Caki2 (cell line): ENCODE data around the gene TROAP. TPM values are rescaled to one million over a fixed set of nuclear protein-coding genes. Genes with fewer than 3 reads are reported as not detected.
"Not testable (repeated sequence)": the region's sequence is repeated elsewhere in the genome, so short reads cannot be mapped to it uniquely, and the experiment has no call there.

Experiments
- DNase-seq: peaks from one replicate; pipeline ENCODE4 v3.0.0-alpha.2; 2015; ENCODE audit warnings: low read depth
- in situ Hi-C: cut with HindIII; loops from 2 replicates; pipeline ENCODE4 v1.10.0; 2016; ENCODE audit warnings: low sequenced_read_pairs, low pct_unique_long_range_greater_than_20kb, mixed read lengths
- total RNA-seq: library from RNA; depleted of rRNA; stranded (reverse); fragments of >200 nt; shearing (Covaris generic); gene quantifications from 2 replicates; pipeline ENCODE4 v1.2.3, GENCODE V29; 2014; ENCODE audit warnings: low replicate concordance

Gene TROAP
- total RNA-seq, 1 experiment from 2014 or later, result 41.5 TPM

DNA sequence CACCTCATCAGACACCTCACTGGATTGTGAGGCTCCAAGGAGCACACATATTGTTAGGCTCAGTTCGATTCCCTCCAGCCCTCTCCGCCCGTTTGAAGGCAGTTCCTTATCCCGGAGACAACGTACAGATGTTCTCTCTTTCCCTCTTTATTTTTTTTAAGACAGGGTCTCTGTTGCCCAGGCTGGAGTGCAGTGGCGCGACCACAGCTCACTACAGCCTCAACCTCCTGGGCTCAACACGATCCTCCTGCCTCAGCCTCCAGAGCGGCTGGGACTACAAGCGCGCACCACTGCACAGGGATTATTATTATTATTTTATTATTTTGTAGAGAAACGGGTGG is 718 bp upstream of the TROAP start:
- no peak for DNase-seq
- in situ Hi-C loops, result no loop called here

DNA sequence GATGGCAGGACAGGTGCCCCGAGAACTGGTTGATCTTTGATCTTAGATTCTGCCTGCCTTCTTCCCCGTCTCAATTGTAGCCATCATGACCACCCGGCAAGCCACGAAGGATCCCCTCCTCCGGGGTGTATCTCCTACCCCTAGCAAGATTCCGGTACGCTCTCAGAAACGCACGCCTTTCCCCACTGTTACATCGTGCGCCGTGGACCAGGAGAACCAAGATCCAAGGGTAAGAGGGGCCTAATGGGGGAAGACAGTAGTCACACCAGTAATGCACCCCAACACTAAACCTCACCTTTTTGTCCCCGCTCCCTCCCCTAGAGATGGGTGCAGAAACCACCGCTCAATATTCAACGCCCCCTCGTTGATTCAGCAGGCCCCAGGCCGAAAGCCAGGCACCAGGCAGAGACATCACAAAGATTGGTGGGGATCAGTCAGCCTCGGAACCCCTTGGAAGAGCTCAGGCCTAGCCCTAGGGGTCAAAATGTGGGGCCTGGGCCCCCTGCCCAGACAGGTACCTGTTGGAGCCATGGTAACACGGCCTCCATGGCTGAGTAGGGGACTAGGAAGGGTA is 556 bp downstream of the TROAP start:
- no peak for DNase-seq
- in situ Hi-C loops, result no loop called here

DNA sequence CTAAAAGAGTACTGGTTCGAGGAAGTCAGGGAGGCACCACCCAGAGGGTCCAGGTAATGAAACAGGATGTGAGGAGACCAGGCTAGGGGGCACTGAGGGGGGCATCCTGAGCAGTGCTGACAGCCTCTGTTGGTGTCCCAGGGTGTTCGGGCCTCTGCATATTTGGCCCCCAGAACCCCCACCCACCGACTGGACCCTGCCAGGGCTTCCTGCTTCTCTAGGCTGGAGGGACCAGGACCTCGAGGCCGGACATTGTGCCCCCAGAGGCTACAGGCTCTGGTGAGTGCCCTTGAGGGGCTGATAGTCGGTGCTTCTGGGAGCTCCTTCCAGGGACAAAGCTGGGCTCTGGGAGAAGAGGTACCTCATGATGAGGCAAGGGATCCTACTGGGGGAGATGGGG is 2.6 kb downstream of the TROAP start:
- in situ Hi-C loops, result no loop called here
- no peak for DNase-seq

DNA sequence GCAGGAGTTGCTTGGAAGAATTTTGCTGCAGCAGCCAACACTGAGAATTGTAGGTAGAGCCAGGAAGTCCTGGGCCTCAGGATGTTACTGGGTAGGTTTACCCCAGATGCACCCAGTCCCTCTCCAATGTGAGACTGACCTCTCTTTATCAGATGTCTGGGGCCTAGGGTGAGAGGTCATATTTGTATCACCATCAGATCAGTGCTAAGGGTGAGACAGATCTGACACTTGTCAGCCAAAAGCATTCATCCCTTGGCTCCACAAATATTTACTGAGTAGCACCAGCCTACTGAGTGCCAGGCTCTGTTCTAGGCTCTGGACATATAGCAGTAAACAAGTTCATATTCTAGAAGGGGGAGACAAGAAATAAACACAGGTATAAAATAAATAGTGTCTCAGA is 4.3 kb downstream of the TROAP start:
- DNase-seq, result no peak
- in situ Hi-C loops, result no loop called here

DNA sequence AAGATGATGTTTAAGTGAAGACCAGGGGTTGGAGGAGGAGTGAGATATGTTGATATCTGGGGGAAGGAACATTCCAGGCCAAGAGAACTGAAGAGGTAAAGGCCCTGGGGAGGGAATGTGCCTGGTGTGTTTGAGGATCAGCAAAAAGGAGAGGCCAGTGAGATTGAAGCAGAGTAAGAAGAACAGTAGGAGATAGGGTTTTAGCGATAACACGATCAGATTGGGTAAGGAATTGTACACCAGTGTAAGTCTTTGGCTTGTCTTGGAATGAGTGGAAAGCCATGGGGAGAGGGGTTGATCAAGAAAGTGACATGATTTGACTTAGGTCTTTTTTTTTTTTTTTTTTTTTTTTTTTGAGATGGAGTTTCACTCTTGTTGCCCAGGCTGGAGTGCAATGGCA is 4.8 kb downstream of the TROAP start:
- in situ Hi-C loops, result no loop called here
- no peak for DNase-seq

DNA sequence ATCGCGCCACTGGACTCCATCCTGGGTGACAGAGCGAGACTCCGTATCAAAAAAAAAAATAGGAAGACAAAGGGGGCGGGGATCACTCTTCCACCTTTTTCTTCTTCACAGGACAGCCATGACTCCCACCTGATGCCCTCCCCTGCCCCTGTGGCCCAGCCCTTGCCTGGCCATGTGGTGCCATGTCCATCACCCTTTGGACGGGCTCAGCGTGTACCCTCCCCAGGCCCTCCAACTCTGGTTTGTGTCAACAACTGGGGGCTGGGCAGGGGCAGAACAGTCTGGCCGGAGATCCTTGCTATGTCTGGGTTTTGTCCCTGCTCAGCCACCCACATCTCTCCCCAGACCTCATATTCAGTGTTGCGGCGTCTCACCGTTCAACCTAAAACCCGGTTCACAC is 5.8 kb downstream of the TROAP start:
- in situ Hi-C loops, result no loop called here
- no peak for DNase-seq

DNA sequence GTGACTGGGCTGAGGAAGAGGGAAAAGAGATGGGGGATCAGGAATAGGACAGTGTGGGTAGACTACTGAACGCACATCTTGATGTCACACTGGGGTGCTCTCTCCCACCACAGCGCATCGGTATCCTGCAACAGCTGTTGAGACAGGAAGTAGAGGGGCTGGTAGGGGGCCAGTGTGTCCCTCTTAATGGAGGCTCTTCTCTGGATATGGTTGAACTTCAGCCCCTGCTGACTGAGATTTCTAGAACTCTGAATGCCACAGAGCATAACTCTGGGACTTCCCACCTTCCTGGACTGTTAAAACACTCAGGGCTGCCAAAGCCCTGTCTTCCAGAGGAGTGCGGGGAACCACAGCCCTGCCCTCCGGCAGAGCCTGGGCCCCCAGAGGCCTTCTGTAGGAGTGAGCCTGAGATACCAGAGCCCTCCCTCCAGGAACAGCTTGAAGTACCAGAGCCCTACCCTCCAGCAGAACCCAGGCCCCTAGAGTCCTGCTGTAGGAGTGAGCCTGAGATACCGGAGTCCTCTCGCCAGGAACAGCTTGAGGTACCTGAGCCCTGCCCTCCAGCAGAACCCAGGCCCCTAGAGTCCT is 7.1 kb downstream of the TROAP start:
- no peak for DNase-seq
- in situ Hi-C loops, result no loop called here

DNA sequence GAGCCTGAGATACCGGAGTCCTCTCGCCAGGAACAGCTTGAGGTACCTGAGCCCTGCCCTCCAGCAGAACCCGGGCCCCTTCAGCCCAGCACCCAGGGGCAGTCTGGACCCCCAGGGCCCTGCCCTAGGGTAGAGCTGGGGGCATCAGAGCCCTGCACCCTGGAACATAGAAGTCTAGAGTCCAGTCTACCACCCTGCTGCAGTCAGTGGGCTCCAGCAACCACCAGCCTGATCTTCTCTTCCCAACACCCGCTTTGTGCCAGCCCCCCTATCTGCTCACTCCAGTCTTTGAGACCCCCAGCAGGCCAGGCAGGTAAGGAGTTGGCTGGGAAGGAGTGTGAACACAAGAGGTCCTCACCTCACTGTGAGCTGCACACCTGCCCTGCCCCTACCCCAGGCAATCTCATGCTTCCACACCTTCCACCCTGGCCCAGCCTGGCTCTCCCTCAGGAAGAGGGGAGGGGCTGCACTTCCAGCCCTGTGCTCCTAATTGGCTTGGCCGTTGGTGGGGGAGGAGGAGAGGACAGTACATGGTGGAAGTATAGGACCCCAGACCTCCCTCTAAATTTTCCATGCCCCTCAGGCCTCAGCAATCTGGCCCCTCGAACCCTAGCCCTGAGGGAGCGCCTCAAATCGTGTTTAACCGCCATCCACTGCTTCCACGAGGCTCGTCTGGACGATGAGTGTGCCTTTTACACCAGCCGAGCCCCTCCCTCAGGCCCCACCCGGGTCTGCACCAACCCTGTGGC is 7.8 kb downstream of the TROAP start:
- DNase-seq, result no peak
- in situ Hi-C loops, result no loop called here

DNA sequence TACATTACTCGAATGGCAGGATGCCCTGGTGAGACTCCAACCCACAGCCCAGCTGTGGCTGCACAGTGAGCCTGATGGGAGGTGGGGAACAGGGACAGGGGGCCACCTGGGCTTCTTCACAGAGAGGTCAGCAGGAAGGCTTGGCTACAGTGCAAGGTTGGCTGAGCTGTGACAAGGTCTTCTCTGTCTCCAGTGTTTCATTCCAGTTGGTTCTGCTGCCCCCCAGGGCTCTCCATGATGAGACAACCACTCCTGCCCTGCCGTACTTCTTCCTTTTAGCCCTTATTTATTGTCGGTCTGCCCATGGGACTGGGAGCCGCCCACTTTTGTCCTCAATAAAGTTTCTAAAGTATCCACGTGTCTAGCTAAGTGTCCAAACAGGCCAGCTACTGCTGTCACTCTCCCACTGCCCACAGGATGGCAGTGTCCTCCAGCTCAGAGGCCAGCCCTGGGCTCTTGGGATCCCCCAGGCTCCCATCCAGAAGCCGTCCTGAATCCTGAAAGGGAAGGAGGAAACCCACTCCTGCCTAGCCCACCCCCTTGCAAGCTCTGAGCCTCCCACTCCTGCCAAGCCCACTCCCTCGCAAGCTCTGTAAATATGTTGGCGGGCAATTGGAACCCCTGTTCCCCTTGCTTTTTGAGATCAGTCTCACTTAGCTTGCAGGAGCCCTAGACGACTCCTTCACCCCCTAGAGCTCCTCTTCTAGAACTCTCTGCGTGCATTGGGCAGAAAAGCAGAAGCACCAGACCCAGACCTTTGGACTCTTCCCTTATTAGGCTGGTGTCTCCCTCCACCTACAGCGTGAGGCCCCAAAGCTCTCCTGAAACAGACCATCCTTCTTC is 8.5 kb downstream of the TROAP start:
- peak; percentile 74 for DNase-seq
- in situ Hi-C loops, result no loop called here

DNA sequence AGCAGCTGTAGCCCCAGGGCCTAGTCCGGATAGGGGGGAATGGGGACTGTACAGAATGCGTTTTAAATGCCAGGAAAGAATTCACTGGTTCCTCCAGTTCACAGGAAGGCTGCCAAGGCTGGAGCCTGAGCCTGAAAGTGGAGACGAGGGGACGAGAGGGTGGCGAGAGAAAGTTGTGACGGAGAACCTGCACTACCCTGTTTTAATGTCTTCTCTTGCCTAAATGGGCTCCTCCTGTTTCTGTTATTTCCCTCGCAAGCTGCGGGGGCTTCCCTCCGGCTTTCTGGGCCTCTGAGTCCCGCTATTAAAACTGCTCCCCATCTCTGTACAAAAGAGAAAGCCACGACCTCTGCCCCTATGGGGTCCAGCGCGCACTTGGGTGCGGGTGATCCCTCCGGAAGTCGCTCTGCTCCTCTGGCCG is 9.4 kb downstream of the TROAP start:
- in situ Hi-C loops, result no loop called here
- no peak for DNase-seq

DNA sequence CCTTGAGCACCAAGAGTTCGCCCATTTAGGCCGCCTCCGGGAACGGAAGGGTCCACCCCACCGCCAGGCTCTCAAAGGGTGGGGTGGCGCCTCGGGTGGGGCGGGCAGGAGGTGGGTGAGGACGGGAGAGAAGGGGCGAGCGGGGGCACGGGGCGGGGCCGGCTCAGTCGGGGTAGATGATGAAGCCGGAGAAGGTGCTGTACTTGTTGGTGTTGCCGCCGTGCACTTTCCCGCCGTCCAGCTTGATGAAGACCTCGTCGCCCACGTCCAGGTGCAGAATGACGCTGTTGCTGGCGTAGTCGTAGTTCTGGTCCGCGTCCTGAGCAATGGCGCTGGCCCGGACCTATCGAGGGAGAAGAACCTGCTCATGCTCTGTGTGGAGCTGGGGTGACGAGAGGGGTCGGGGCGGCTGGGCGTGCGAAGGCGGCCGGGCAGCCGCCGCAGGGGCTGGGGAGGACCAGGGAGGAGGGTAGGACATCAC is 9.9 kb downstream of the TROAP start:
- in situ Hi-C loops, result no loop called here
- DNase-seq, result no peak

DNA sequence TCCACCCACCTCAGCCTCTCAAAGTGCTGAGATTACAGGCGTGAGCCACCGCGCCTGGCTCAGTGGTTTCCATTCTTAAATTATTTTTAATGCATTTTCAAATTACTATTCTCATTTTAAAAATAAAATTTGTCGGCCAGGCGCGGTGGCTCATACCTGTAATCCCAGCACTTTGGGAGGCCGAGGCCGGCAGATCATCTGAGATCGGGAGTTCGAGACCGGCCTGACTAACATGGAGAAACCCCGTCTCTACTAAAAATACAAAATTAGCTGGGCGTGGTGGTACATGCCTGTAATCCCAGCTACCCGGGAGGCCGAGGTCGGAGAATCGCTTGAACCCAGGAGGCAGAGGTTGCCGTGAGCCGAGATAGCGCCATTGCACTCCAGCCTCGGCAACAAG is 10.7 kb downstream of the TROAP start:
- DNase-seq, in situ Hi-C loops: not testable (repeated sequence)

DNA sequence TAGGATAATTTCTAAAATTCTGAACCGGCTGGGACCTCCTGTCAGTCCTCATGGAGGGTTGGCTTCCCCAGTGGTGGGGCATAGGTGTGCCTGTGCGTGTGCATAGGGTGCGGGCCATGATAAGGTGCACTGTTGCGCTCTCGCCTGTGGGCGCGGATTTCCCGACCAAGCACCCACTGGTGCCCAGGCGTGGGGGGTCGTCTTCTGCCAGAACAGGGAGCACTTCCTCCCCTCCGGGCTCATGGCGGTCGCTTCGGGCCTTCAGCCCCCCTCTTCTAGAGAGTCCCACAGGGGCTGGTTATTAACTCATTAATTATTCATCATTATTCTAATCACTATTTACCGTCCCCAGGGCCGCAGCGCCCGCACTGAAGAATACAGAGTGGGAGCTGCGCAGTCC is 11.2 kb downstream of the TROAP start:
- in situ Hi-C loops, result no loop called here
- no peak for DNase-seq

DNA sequence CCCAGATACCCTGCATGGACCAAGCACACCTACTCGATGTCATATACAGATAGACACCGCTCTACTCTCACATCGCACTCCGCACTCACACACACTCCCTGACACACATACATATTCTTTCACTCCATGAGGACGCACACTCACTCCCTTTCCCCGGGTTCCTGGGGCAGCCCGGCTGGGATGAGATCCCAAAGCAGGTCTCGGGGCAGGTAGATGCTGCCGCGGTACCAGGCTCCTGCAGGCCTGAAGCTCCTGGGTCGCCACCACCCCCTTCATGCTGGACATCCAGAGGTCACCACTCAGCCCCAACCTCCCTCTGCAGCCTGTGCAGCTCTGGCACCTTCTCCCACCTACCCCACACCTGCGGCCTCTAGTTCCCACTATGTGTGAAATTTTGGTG is 11.6 kb downstream of the TROAP start:
- in situ Hi-C loops, result no loop called here
- DNase-seq, result no peak

DNA sequence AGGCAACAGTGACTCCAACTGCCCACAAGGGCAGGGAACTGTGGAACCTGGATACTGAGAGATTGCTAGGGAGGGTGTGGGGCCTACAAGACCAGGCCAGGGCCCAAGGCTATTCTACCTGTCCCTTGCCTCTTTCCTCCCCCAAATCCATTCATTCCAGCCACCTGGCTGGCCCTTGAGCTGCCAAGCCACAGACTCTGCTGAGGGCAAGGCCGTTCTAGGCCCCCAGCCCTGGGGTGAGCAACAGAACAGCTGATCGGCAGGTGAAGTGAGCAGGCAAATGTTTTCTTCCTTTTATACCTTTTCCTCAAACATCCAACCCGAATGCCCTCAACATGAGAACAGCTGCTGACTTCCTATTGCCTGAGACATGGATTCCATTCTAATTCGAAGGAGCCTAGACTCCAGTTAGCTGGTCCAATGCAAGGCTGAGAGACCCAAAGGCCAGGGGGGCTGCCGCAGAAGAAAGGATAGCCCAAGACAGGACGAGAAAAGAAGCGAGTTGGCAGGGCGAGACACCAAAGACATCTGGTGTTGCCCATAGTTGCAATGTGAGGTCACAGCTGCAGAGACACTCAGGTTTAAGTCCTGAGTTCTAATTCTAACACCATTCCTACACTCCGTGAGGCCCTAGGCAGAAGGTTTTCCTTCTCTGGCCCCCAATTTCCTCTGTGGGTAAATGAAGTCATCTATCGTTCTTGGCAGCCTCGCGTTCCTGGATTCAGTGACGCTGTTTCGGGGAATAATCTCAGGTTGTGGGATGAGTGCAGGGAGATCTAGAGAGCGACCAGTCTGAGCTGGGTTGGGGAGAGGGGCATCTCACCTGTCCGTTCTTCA is 12.3 kb downstream of the TROAP start:
- in situ Hi-C loops, result no loop called here

DNA sequence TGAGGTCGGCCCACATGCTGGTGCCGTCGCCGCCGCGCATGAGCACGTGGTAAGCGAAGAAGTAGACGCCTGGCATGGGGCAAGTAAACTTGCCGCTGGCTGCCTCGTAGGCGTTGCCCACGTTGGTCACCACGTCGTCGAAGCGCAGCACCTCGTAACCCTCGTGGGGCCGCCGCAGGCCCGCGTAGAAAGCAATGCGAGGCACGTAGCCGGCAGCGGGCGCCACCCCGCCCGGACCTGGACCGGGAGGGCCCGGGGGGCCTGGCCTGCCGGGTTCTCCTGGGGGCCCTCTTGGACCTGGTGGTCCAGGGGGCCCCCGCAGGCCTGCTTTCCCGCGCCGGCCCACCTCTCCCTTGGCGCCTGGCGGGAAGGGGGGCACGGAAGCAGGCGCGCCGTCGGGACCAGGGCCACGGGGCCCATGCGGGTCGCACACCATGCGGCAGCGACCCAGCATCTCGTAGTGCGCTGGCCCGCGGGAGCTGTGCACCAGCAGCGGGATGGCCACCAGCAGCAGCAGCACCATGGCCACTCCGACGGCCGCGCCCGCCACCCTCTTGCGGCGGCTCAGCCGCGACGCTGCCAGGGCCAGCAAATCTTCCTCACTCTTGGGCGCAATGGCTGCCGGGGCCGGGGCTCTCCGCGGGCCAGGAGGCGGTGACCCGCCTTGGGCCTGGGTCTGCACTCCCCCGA is 13.0 kb downstream of the TROAP start:
- in situ Hi-C loops, result no loop called here
- no peak for DNase-seq

More for the DNA sequence above, 12.3 kb downstream of the TROAP start:
- no peak for DNase-seq

DNA sequence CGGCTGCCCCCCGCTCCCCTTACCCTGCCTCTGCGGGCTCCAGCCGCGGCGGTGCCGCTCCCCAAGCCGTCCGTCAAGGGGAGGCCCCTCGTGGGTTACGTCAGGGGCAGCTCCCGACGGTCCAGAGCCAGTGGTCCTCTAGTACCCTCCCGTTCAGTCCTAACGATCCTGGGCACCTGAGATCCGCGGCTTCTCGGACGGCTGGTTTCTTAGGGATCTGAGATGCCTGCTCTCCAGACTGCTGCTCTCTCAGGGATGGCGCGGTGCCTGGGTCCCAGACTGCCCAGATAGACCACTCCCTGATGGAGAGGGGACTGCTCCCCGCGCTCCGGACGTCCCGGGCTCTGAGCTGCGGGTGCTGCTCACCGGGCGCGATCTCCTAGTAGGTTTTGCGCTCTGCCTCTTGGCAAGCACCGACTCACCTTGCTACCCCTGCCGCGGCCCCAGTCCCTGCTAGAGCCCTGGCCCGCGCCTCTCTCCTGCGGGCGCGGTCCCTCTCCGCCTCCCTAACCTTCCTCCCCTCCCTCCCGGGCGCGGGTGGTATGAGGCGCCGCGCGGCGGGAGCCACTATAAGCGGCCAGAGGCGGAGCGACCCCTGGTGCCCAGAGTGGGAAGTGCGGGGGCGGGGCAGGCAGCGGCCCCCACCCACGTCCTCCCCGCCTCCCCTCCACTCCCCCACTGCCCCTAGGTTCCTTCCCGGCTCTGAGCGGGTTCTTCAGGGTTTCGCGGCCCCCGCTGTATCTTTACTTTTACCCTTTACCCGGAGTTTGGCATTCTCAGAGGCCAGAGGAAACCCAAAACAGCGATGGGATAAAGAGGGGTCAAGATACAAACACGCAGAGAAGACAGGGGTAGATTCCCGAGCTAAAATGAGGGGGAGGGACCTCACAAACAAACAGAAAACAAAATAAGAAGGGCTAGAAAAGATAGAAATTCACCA is 13.9 kb downstream of the TROAP start, which contains the start of gene C1QL4:
Gene C1QL4 (minus strand): TSS at position 544 of the 940 bp plus-strand sequence. CDS start 711 bp downstream, outside the sequence.
- in situ Hi-C loops, result no loop called here
- peak; percentile 72 for DNase-seq
